Testis (tissue), 2 donors: ENCODE measurements around the gene SLC7A6.

Experiments used
- POLR2A ChIP-seq: fragments of 450-650 bp; IDR thresholded peaks from one replicate; pipeline ENCODE4 v1.6.1; 2017; ENCODE audit warnings: antibody characterized with exemption, mild to moderate bottlenecking, moderate library complexity
- TF ChIP-seq, protein P1 (sequence below), 3 experiments: fragments of 450-650 bp in 2 of 3; fragments of 200-600 bp in 1 of 3; sonication (generic) in 1 of 3; IDR thresholded peaks; one replicate each; pipeline ENCODE4 v1.5.1; 2016 to 2019; ENCODE audit warnings: antibody characterized with exemption in 3 of 3, mild to moderate bottlenecking in 2 of 3, moderate library complexity in 1 of 3

DNA sequence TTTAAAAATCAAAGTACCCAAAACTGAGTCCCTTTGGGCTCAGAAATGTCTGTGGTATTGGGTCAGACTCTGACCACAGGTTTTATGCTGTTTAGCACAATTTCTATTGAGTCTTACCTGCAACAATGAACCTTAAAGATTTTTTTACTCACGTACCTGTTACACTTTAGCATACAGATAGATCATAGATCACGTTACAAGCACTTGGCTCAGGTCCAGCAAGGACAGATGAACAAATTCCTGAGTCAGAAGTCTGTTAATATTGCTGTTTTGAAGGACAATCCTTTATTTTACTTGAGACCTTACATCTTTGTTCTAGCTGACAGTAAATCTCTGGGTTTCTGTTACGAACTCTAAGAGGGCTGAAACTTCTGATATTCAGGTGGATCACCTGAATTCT, 33.6 kb downstream of the SLC7A6 start:
- TF ChIP-seq, protein P1, sequence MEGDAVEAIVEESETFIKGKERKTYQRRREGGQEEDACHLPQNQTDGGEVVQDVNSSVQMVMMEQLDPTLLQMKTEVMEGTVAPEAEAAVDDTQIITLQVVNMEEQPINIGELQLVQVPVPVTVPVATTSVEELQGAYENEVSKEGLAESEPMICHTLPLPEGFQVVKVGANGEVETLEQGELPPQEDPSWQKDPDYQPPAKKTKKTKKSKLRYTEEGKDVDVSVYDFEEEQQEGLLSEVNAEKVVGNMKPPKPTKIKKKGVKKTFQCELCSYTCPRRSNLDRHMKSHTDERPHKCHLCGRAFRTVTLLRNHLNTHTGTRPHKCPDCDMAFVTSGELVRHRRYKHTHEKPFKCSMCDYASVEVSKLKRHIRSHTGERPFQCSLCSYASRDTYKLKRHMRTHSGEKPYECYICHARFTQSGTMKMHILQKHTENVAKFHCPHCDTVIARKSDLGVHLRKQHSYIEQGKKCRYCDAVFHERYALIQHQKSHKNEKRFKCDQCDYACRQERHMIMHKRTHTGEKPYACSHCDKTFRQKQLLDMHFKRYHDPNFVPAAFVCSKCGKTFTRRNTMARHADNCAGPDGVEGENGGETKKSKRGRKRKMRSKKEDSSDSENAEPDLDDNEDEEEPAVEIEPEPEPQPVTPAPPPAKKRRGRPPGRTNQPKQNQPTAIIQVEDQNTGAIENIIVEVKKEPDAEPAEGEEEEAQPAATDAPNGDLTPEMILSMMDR (IDR thresholded peaks at IDR 0.05): no peak
- no peak for TF ChIP-seq POLR2A
